H9 (cell line): Measurements from ENCODE around the gene RPL37A. TPM values are rescaled to one million over a fixed set of nuclear protein-coding genes. Genes with fewer than 3 reads are reported as not detected.
A peak's percentile ranks its signal among the peaks of the same experiment; 100 is the strongest.

Experiments
- DNase-seq: peaks from one replicate; pipeline ENCODE4 v3.0.0-alpha.2; 2017
- H2AFZ ChIP-seq: one replicate; pipeline ENCODE4 v1.6.1; 2013; ENCODE audit warnings: mild to moderate bottlenecking, low read length, control low read depth, moderate library complexity
- H2AK5ac ChIP-seq: 2 replicates; pipeline ENCODE4 v1.6.1; 2013; ENCODE audit warnings: low read length, control low read depth, mixed read lengths; ENCODE audit not compliant: insufficient read length
- H2BK120ac ChIP-seq: one replicate; pipeline ENCODE4 v1.6.1; 2013; ENCODE audit warnings: low read depth, mild to moderate bottlenecking, low read length, control low read depth, inconsistent platforms; ENCODE audit not compliant: poor library complexity, severe bottlenecking
- H2BK12ac ChIP-seq: 2 replicates; pipeline ENCODE4 v1.6.1; 2013; ENCODE audit warnings: low read length, control low read depth, mixed read lengths, low read depth; ENCODE audit not compliant: insufficient read length
- H2BK15ac ChIP-seq: 2 replicates; pipeline ENCODE4 v1.6.1; 2013; ENCODE audit warnings: low read depth, low read length, control low read depth
- H2BK20ac ChIP-seq: one replicate; pipeline ENCODE4 v1.6.1; 2013; ENCODE audit warnings: low read depth, mild to moderate bottlenecking, low read length, control low read depth, inconsistent platforms; ENCODE audit not compliant: poor library complexity, severe bottlenecking
- H2BK5ac ChIP-seq: 2 replicates; pipeline ENCODE4 v1.6.1; 2013; ENCODE audit warnings: low read length, control low read depth, mixed read lengths; ENCODE audit not compliant: insufficient read length
- H3K14ac ChIP-seq: 2 replicates; pipeline ENCODE4 v1.6.1; 2013; ENCODE audit warnings: low read length, control low read depth; ENCODE audit not compliant: insufficient read depth
- H3K18ac ChIP-seq: 2 replicates; pipeline ENCODE4 v1.6.1; 2013; ENCODE audit warnings: low read depth, mild to moderate bottlenecking, mixed read lengths, low read length, control low read depth; ENCODE audit not compliant: insufficient read length
- H3K23ac ChIP-seq: 2 replicates; pipeline ENCODE4 v1.6.1; 2013; ENCODE audit warnings: low read length, control low read depth, mixed read lengths, low read depth; ENCODE audit not compliant: insufficient read length
- H3K23me2 ChIP-seq: 2 replicates; pipeline ENCODE4 v1.6.1; 2013; ENCODE audit warnings: low read depth, mild to moderate bottlenecking, mixed read lengths, low read length, control low read depth; ENCODE audit not compliant: insufficient read length, poor library complexity, severe bottlenecking
- H3K27ac ChIP-seq: 2 replicates; pipeline ENCODE4 v1.5.1; 2013; ENCODE audit warnings: low read length, control low read depth, mixed read lengths, low read depth; ENCODE audit not compliant: insufficient read length
- H3K27me3 ChIP-seq: 2 replicates; pipeline ENCODE4 v1.6.1; 2013; ENCODE audit warnings: low read length, control low read depth, inconsistent platforms; ENCODE audit not compliant: insufficient read depth
- H3K4ac ChIP-seq: 2 replicates; pipeline ENCODE4 v1.6.1; 2013; ENCODE audit warnings: low read depth, mild to moderate bottlenecking, control low read depth, inconsistent platforms, low read length, moderate library complexity
- H3K4me1 ChIP-seq: 2 replicates; pipeline ENCODE4 v1.6.1; 2013; ENCODE audit warnings: low read length, control low read depth, inconsistent platforms; ENCODE audit not compliant: insufficient read depth
- H3K4me2 ChIP-seq: 2 replicates; pipeline ENCODE4 v1.6.1; 2013; ENCODE audit warnings: low read length, control low read depth, mixed read lengths; ENCODE audit not compliant: insufficient read length, insufficient read depth
- H3K56ac ChIP-seq: 2 replicates; pipeline ENCODE4 v1.6.1; 2013; ENCODE audit warnings: low read depth, mild to moderate bottlenecking, mixed read lengths, low read length, control low read depth; ENCODE audit not compliant: insufficient read length
- H3K79me1 ChIP-seq: 2 replicates; pipeline ENCODE4 v1.6.1; 2013; ENCODE audit warnings: low read depth, mild to moderate bottlenecking, moderate library complexity, low read length, control low read depth, inconsistent platforms; ENCODE audit not compliant: insufficient read depth, poor library complexity, severe bottlenecking
- H3K79me2 ChIP-seq: 2 replicates; pipeline ENCODE4 v1.6.1; 2013; ENCODE audit warnings: low read length, control low read depth, inconsistent platforms; ENCODE audit not compliant: insufficient read depth
- H3K9ac ChIP-seq: 2 replicates; pipeline ENCODE4 v1.6.1; 2013; ENCODE audit warnings: low read length, control low read depth, mixed read lengths; ENCODE audit not compliant: insufficient read length; ENCODE audit errors: extremely low read depth
- H3K9me3 ChIP-seq: one replicate; pipeline ENCODE4 v1.6.1; 2013; ENCODE audit warnings: low read depth, low read length, inconsistent platforms; ENCODE audit not compliant: control insufficient read depth
- H3T11ph ChIP-seq: one replicate; pipeline ENCODE4 v1.6.1; 2013; ENCODE audit warnings: mild to moderate bottlenecking, low read length, control low read depth, inconsistent platforms
- H4K20me1 ChIP-seq: one replicate; pipeline ENCODE4 v1.6.1; 2013; ENCODE audit not compliant: control insufficient read depth, insufficient read length, insufficient read depth
- H4K5ac ChIP-seq: 2 replicates; pipeline ENCODE4 v1.6.1; 2013; ENCODE audit warnings: low read depth, mild to moderate bottlenecking, mixed read lengths, low read length, control low read depth; ENCODE audit not compliant: insufficient read length
- H4K8ac ChIP-seq: replicated peaks from 2 replicates; pipeline ENCODE4 v1.6.1; 2013; ENCODE audit warnings: low read length, control low read depth, mixed read lengths, low read depth; ENCODE audit not compliant: insufficient read length
- H4K91ac ChIP-seq: 2 replicates; pipeline ENCODE4 v1.6.1; 2013; ENCODE audit warnings: low read depth, mild to moderate bottlenecking, moderate library complexity, mixed read lengths, low read length, control low read depth; ENCODE audit not compliant: insufficient read length
- H3K27ac Mint-ChIP-seq, 3 experiments: 2 replicates in 2 of 3; 3 replicates in 1 of 3; pipeline ENCODE4 v1.8.0; 2020 to 2021; ENCODE audit warnings: mixed read lengths in 3 of 3, mild to moderate bottlenecking in 1 of 3, moderate library complexity in 1 of 3
- H3K27me3 Mint-ChIP-seq: 2 replicates; pipeline ENCODE4 v1.8.0; 2021; ENCODE audit warnings: low read depth, mild to moderate bottlenecking, moderate library complexity, mixed read lengths
- H3K36me3 Mint-ChIP-seq, 3 experiments: 2 replicates in 2 of 3; 3 replicates in 1 of 3; pipeline ENCODE4 v1.8.0; 2020 to 2021; ENCODE audit warnings: low read depth in 3 of 3, mixed read lengths in 3 of 3; ENCODE audit not compliant: insufficient read depth in 1 of 3
- H3K4me1 Mint-ChIP-seq, 2 experiments: 2 replicates each; pipeline ENCODE4 v1.8.0; 2020; ENCODE audit warnings: mixed read lengths in 2 of 2
- H3K4me3 Mint-ChIP-seq, 2 experiments: 2 replicates in 1 of 2; 3 replicates in 1 of 2; pipeline ENCODE4 v1.8.0; 2020 to 2021; ENCODE audit warnings: mild to moderate bottlenecking in 2 of 2, mixed read lengths in 2 of 2, moderate library complexity in 1 of 2
- H3K9me3 Mint-ChIP-seq, 2 experiments: 2 replicates in 1 of 2; 3 replicates in 1 of 2; pipeline ENCODE4 v1.8.0; 2020; ENCODE audit warnings: mild to moderate bottlenecking in 2 of 2, mixed read lengths in 2 of 2, moderate library complexity in 1 of 2
- WGBS: extraction: QIAGEN DNeasy Blood & Tissue Kit; methylation state at CpG from one replicate; pipeline ENCODE4 v1.1.7; 2013; ENCODE audit warnings: missing lambda C conversion rate, low lambda C conversion rate, mixed read lengths; ENCODE audit not compliant: insufficient read length; ENCODE audit errors: extremely low coverage; 5-methylcytosine and 5-hydroxymethylcytosine counted together
- total RNA-seq: library from RNA; stranded (reverse); gene quantifications from 2 replicates; pipeline ENCODE4 v1.2.1, GENCODE V29; 2021
- TF ChIP-seq, protein P1 (sequence below): fragments of 200-600 bp; sonication (generic); conservative IDR thresholded peaks from 3 replicates; pipeline ENCODE4 v1.8.0; 2021; ENCODE audit warnings: antibody characterized with exemption, mild to moderate bottlenecking

The RPL37A gene
- total RNA-seq, 1 experiment from 2014 or later, result 3,769 TPM

- H4K8ac ChIP-seq, result no peak overlapping the region
These were observed 33.0 kb upstream of the RPL37A start for GRCh38 chr2:216465579-216466195.

More at GRCh38 chr2:216465579-216466195, 33.0 kb upstream of the RPL37A start:
- peak overlapping the region in 1 of 3 experiments; percentile 24; a peak in 1 of 7 replicates for H3K27ac Mint-ChIP-seq
- no peak overlapping the region for H3T11ph ChIP-seq
- no peak overlapping the region for H2AK5ac ChIP-seq
- no peak overlapping the region for H2BK12ac ChIP-seq
- H3K79me1 ChIP-seq, result no peaks in the 10 kb centered on the region
- H3K4me3 Mint-ChIP-seq, result no peak overlapping the region
- no peak overlapping the region for H3K9ac ChIP-seq
- H4K91ac ChIP-seq, result no peak overlapping the region
- H3K4me1 Mint-ChIP-seq, result no peaks in the 10 kb centered on the region
- H2AFZ ChIP-seq, result no peak overlapping the region
- H3K27me3 ChIP-seq, result no peaks in the 10 kb centered on the region
- no peaks in the 10 kb centered on the region for H3K23me2 ChIP-seq
- no peaks in the 10 kb centered on the region for H3K27me3 Mint-ChIP-seq
- no peak overlapping the region for H3K23ac ChIP-seq
- no peak overlapping the region for H2BK5ac ChIP-seq
- no CpG with 5 or more reads among the region's 5 CpGs for WGBS
- H4K20me1 ChIP-seq, result no peaks in the 10 kb centered on the region
- H3K9me3 Mint-ChIP-seq, result no peaks in the 10 kb centered on the region; a peak in 1 of 5 replicates
- H4K5ac ChIP-seq, result no peak overlapping the region
- no peak overlapping the region for H3K27ac ChIP-seq
- H3K14ac ChIP-seq, result no peak overlapping the region
- H2BK20ac ChIP-seq, result no peak overlapping the region
- TF ChIP-seq, protein P1, sequence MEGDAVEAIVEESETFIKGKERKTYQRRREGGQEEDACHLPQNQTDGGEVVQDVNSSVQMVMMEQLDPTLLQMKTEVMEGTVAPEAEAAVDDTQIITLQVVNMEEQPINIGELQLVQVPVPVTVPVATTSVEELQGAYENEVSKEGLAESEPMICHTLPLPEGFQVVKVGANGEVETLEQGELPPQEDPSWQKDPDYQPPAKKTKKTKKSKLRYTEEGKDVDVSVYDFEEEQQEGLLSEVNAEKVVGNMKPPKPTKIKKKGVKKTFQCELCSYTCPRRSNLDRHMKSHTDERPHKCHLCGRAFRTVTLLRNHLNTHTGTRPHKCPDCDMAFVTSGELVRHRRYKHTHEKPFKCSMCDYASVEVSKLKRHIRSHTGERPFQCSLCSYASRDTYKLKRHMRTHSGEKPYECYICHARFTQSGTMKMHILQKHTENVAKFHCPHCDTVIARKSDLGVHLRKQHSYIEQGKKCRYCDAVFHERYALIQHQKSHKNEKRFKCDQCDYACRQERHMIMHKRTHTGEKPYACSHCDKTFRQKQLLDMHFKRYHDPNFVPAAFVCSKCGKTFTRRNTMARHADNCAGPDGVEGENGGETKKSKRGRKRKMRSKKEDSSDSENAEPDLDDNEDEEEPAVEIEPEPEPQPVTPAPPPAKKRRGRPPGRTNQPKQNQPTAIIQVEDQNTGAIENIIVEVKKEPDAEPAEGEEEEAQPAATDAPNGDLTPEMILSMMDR, result no peak
- no peaks in the 10 kb centered on the region for H3K9me3 ChIP-seq
- no peaks in the 10 kb centered on the region for H3K79me2 ChIP-seq
- H3K4me2 ChIP-seq, result no peak overlapping the region
- H3K4me1 ChIP-seq, result no peaks in the 10 kb centered on the region
- peaks cover 4 to 19% (median 4%) of the 10 kb centered on the region in 3 experiments; a peak in 4 of 7 replicates for H3K36me3 Mint-ChIP-seq
- no peak overlapping the region for H3K18ac ChIP-seq
- no peak for DNase-seq
- no peak overlapping the region for H3K4ac ChIP-seq
- no peak overlapping the region for H2BK15ac ChIP-seq
- H2BK120ac ChIP-seq, result no peak overlapping the region
- no peak overlapping the region for H3K56ac ChIP-seq
